Erythroblast (primary cell): Measurements from ENCODE around the gene UBN2.

Experiments
- GATA1 ChIP-seq: IDR thresholded peaks from 2 replicates; pipeline ENCODE4 v1.6.1; 2011; ENCODE audit warnings: low read depth, mild to moderate bottlenecking, control low read depth, low read length, moderate library complexity
- POLR2A ChIP-seq: IDR thresholded peaks from 2 replicates; pipeline ENCODE4 v1.6.1; 2011; ENCODE audit warnings: mild to moderate bottlenecking, low read length

- TF ChIP-seq POLR2A (peak; percentile 95), GATA1 (no peak)
Observed at GRCh38 chr7:139341058-139341775, 110.2 kb downstream of the UBN2 start, which contains the start of gene FMC1.
